ENCODE measurements around the gene INSYN2B. TPM values are rescaled to one million over a fixed set of nuclear protein-coding genes. Genes with fewer than 3 reads are reported as not detected.

Gene INSYN2B
- total RNA-seq, 1 experiment from 2014 or later: not detected

DNA sequence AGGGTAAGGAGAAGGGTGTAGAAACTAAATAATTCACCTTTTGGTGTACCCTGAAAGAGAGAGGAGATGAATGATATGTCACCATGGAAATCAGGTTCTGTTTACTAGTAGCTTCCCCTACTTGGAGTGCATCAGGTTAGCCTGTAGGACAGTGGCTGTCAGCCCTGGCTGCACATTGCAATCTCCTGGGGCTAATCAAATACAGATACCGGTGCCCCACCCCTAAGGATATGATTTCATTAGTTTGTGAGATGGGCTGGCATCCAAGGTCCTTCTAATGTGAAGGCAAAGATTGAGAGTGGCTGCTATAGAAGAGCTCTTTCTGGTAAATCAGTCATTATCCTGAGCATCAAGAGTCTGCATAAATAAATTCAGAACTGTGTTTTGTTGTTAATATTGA is 47.2 kb downstream of the INSYN2B start:
- Histone ChIP-seq H3K36me3 (ENCODE audit: control insufficient read depth in 1 of 2, insufficient read depth in 2 of 2, low read length in 2 of 2) (no peaks in the 10 kb centered on the region), H2AFZ (ENCODE audit: low read depth, low read length, poor library complexity, severe bottlenecking) (no peak overlapping the region), H3K79me2 (ENCODE audit: insufficient read depth, low read length) (no peaks in the 10 kb centered on the region), H3K27ac (ENCODE audit: low read depth, low read length) (no peak overlapping the region), H3K9ac (ENCODE audit: low read length) (no peak overlapping the region), H3K9me3 (ENCODE audit: control insufficient read depth in 1 of 2, insufficient read depth in 1 of 2, low read depth in 1 of 2, low read length in 2 of 2) (no peaks in the 10 kb centered on the region), H3K4me3 (replicated peaks in 1 of 2; ENCODE audit: low read depth in 1 of 2, low read length in 2 of 2) (no peak overlapping the region), H3K27me3 (ENCODE audit: insufficient read depth, low read length) (peaks cover 55% of the 10 kb centered on the region), H4K20me1 (ENCODE audit: insufficient read depth) (no peaks in the 10 kb centered on the region), H3K9me2 (ENCODE audit: insufficient read depth) (no peaks in the 10 kb centered on the region), H3K4me1 (ENCODE audit: control insufficient read depth in 1 of 2, insufficient read depth in 2 of 2, low read length in 2 of 2) (no peaks in the 10 kb centered on the region), H3K4me2 (ENCODE audit: low read length) (no peak overlapping the region)
- ATAC-seq (no peak), DNase-seq (ENCODE audit: low read depth, low spot score) (no peak)
- ChIA-PET POLR2A (no interaction called here), CTCF (no interaction called here), RAD21 (ENCODE audit: low non-redundant PET in 1 of 2, low total read pairs in 2 of 2, uncharacterized antibody in 2 of 2, unreplicated experiment in 2 of 2) (no interaction called here)
- BruUV-seq (replicated peaks): no TSS peak
- intact Hi-C loops (cut with micrococcal nuclease): no loop called here
- no peak for TF ChIP-seq POLR2A (IDR thresholded peaks at IDR 0.05; ENCODE audit: borderline replicate concordance, extremely low read depth, insufficient read depth, insufficient read length)
- TF ChIP-seq CEBPB (IDR thresholded peaks at IDR 0.05; ENCODE audit: low read depth): no peak
- TF ChIP-seq ZFX (IDR thresholded peaks at IDR 0.05): no peak
- TF ChIP-seq SRF (IDR thresholded peaks at IDR 0.05; ENCODE audit: low read depth): no peak
- no peak for TF ChIP-seq RAD21 (IDR thresholded peaks at IDR 0.05; ENCODE audit: low read depth)
- TF ChIP-seq FOSL1 (IDR thresholded peaks at IDR 0.05; ENCODE audit: low read depth): no peak
- no peak for TF ChIP-seq EZH2phosphoT487 (IDR thresholded peaks at IDR 0.05; ENCODE audit: borderline replicate concordance)
- no peak for TF ChIP-seq EZH2 (IDR thresholded peaks at IDR 0.05)
- TF ChIP-seq POLR2AphosphoS5 (IDR thresholded peaks at IDR 0.05; ENCODE audit: low read depth, low read length): no peak
- TF ChIP-seq JUND (IDR thresholded peaks at IDR 0.05): no peak
- TF ChIP-seq ZNF274 (IDR thresholded peaks at IDR 0.05; ENCODE audit: low read depth, low read length): no peak
- no peak for TF ChIP-seq YY1 (IDR thresholded peaks at IDR 0.05; ENCODE audit: extremely low read depth, insufficient replicate concordance, low read depth, low read length)
- TF ChIP-seq, protein P1, sequence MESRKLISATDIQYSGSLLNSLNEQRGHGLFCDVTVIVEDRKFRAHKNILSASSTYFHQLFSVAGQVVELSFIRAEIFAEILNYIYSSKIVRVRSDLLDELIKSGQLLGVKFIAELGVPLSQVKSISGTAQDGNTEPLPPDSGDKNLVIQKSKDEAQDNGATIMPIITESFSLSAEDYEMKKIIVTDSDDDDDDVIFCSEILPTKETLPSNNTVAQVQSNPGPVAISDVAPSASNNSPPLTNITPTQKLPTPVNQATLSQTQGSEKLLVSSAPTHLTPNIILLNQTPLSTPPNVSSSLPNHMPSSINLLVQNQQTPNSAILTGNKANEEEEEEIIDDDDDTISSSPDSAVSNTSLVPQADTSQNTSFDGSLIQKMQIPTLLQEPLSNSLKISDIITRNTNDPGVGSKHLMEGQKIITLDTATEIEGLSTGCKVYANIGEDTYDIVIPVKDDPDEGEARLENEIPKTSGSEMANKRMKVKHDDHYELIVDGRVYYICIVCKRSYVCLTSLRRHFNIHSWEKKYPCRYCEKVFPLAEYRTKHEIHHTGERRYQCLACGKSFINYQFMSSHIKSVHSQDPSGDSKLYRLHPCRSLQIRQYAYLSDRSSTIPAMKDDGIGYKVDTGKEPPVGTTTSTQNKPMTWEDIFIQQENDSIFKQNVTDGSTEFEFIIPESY (IDR thresholded peaks at IDR 0.05; ENCODE audit: extremely low read depth, insufficient replicate concordance, low read length): no peak
- TF ChIP-seq, protein P2, sequence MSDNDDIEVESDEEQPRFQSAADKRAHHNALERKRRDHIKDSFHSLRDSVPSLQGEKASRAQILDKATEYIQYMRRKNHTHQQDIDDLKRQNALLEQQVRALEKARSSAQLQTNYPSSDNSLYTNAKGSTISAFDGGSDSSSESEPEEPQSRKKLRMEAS (IDR thresholded peaks at IDR 0.05): no peak
- TF ChIP-seq ELF1 (IDR thresholded peaks at IDR 0.05; ENCODE audit: borderline replicate concordance, low read depth): no peak
